Fibroblast of the aortic adventitia (primary cell): ENCODE measurements around the gene RAB7B. TPM values are rescaled to one million over a fixed set of nuclear protein-coding genes. Genes with fewer than 3 reads are reported as not detected.

Experiments
- DNase-seq: peaks from one replicate; pipeline ENCODE4 v3.0.0-alpha.2; 2010; ENCODE audit warnings: low read depth
- H3K4me3 ChIP-seq: 2 replicates; pipeline ENCODE4 v1.5.1; 2011; ENCODE audit warnings: low read depth, mild to moderate bottlenecking, control low read depth, low read length, moderate library complexity
- CTCF ChIP-seq: IDR thresholded peaks from 2 replicates; pipeline ENCODE4 v1.5.1; 2011; ENCODE audit warnings: mild to moderate bottlenecking, low read length, control low read depth, inconsistent platforms; ENCODE audit not compliant: insufficient read depth
- total RNA-seq: library from RNA; depleted of rRNA; stranded (reverse); fragments of >200 nt; gene quantifications from 2 replicates; pipeline ENCODE4 v1.2.3, GENCODE V29; 2012; ENCODE audit warnings: low replicate concordance

The RAB7B gene
- total RNA-seq, 1 donor, result 7.4 TPM

DNA sequence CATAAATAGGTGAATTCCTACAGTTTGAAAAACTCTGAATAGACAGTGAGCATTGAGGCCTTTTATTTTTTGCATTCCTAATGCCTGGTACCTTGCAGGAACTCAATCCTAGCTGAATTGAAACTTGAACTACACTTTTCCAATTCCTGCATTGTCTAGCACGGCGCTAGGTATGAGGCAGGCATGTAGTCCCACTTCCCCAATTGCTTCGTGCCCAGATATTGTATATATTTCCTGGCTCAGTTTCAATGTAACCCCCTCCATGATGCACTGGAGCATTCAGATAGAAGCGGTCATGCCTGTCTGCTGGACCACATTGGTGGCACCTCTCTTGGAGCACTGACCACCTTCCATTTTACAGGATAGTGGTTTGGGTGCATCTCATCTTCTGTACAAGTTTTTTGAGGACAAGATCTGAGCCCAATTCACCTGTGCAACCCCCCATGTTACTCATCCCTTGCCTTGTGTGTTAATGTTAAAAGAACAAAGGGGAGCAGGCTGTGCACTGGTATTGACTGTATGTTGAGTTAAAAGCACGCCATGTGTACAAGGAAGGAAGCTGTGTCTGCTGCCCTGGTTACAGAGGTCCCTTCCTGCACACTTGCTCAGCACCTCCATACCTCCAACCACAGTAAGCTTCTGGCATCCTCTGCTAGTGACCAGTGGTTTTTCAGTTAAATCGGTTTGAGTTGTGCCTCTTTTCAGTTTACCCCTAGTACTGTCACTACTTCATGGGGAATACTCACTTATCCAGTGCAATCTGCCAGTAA lies 10.0 kb upstream of the RAB7B start:
- no peak for DNase-seq
- no peak for TF ChIP-seq CTCF
- no peak overlapping the region for H3K4me3 ChIP-seq

- no peak for TF ChIP-seq CTCF
- DNase-seq, result no peak
- H3K4me3 ChIP-seq, result no peak overlapping the region
These were observed 9.1 kb upstream of the RAB7B start for GRCh38 chr1:206012086-206012859.

- no peak for DNase-seq
- no peak for TF ChIP-seq CTCF
- no peak overlapping the region for H3K4me3 ChIP-seq
These were observed 7.9 kb upstream of the RAB7B start for GRCh38 chr1:206011057-206011456.

DNA sequence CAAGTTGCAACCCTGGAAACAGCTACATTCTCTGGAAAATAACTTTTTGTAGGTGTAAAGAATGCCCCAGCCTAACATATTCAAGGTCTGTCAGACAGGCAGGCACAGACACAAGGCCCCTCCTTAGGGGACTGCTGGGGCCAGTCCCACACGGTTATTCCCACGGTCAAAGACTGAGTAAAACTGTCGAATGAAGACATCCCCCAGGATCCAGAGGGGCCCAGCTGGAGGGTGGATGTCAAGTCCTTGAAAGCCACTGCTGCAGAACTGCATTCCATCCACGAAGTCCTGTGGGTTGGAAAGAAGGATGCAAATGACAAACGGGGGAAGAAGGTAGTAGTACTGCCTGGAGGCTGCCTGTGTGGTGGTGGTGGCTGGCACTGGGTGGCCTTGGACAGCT lies 6.9 kb upstream of the RAB7B start:
- no peak for TF ChIP-seq CTCF

DNA sequence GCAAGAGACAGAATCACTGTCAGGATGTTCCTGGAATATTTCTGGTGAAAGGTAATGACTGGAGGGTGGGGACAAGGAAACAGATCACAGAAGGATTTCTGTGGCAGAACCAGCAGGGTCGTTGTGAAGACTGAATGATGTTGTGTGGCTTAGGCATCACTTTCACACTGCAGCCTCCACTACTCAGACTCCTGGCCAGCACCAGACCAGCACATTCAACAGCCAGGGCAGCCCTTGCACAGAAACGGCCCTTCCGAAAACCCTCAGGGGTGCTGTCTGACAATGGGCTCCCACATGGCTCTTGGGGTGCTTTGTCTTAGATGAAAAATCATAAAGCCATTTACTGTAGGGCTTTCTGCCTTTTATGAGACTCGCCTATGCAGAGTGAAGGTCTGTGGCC lies 3.8 kb upstream of the RAB7B start:
- DNase-seq, result no peak
- no peak for TF ChIP-seq CTCF
- no peak overlapping the region for H3K4me3 ChIP-seq

More for the DNA sequence above, 6.9 kb upstream of the RAB7B start:
- H3K4me3 ChIP-seq, result no peak overlapping the region
- DNase-seq, result no peak

DNA sequence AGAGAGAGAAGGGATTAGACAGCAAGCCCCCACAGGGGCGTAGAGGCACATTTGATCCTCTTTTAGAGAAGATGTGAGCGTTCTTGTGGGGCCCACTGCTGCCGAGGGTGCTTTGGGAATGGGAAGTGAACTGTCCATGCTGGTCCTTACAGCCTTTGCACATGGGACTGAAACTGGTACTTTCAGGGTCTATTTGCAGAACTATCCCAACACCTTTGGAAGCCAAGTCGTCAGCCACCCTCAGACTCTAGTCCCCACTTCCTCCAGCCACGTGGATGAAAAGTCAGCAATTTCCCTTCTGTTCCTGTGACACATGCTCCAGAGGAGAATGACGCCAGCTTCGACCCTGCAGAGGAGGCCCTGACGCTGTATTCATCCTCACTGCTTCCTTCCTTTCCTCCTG lies 2.6 kb upstream of the RAB7B start:
- no peak overlapping the region for H3K4me3 ChIP-seq
- no peak for TF ChIP-seq CTCF
- DNase-seq, result no peak
